ENCODE measurements around the gene SHC3.

SHC3 gene

DNA sequence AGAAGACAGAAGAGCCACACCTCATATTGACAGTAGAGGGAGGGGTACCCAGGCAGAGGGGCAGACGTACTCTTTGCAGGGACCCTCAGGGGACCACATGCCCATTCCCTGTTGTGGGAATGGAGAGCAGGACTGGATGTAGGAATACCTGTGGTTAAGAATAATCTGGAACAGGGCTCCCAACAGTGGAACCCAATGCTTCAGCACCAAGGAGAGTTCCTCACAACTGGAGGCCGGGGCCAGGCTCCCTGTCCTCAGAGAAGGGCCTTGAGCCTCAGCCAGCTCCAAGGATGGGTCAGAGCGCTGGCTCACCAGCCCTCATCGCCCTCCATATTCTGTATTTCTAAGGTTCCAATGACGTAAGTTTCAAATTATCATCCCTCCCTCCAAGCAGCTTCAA is 7.4 kb upstream of the SHC3 start:
- DNase-seq (ENCODE audit: low read depth): no peak

DNA sequence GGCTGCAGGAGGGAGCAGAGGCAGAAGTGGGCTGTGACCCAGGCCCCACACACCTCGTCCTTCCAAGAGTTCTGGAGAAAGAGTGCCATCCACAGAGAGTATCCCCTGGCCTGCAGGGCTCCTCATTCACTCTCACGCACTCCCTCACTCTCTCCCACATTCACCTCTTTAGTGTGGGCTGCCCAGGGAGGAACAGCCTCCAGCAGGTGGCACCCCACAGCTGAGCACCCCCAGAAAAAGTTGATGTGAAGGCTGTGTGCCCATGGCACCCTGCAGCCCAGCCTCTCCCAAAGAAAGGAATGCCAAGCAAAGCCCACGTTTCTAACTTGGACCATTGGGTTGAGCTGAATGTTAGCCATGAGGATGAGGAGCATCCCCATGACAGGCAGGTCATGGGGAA is 4.5 kb upstream of the SHC3 start:
- no peak for DNase-seq (ENCODE audit: low read depth)

DNA sequence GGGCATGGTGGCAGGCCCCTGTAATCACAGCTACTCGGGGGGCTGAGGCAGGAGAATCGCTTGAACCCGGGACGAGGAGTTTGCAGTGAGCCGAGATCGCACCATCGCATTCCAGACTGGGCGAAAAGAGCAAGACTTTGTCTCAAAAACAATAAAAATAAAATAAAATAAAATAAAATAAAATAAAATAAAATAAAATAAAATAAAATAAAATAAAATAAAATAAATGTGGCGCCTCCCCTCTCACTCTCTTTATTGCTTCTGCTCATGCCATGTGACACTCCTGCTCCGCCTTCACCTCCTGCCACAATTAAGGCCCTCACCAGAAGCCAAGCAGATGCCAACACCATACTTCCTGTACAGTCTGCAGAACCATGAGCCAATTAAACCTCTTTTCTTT is 3.8 kb upstream of the SHC3 start:
- no peak for DNase-seq (ENCODE audit: low read depth)

DNA sequence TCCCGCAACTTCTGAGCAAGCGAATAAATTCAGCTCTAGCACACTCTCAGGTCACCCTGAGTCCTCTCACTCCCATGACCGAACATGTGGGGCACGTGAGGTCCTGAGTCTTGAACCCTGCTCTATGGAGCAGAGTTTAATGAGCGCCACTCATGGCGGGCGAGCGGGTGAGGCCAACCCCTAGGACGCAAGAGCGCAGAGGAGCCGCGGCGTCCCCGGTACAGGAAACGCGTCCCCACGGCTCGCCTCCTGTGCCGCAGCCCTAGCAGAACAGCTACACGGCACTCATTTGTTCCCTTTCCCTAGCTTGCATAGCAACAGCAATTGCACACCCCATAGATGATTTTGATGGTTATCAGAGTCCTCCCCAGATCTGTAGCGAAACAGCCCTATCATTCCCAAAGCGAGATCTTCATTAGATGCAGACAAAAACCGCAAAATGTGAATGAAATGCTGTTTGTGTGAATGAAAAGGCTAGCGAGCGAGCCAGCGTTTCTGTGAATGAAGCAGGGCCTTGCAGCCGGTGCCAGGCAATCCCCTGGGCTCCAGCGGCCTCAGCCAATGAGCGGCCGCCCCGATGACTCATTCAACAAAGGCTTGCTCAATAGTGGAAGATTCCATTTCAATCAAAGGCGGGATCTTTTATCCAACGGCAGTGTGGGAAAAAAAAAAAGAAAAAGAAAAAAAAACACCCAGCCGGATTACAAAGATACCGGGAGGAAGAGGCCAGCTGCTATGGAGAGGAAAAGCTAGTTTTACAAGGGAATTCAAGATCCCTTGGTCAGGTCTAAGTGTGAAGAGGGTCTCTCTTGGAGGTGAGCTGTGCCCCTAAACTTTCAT is 1.5 kb upstream of the SHC3 start:
- DNase-seq (ENCODE audit: low read depth): peak; percentile 83

DNA sequence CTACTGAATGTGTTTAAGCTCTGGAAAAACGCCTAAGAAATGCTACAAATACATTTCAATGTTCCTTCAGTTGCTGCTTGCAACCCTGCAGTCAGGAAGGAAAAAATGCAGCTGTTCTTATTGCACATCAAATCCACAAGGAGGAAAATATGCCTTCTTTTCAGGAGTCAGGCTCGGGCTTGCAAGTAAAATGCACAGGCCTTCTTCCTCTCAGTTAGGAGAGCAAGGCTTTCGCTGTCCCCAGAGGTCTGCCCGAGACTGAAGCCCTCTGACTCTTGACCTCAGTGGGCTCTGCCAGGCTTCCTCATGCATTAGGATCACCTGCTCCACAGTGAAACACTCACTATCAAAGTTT is 899 bp upstream of the SHC3 start:
- peak; percentile 13 for DNase-seq (ENCODE audit: low read depth)

DNA sequence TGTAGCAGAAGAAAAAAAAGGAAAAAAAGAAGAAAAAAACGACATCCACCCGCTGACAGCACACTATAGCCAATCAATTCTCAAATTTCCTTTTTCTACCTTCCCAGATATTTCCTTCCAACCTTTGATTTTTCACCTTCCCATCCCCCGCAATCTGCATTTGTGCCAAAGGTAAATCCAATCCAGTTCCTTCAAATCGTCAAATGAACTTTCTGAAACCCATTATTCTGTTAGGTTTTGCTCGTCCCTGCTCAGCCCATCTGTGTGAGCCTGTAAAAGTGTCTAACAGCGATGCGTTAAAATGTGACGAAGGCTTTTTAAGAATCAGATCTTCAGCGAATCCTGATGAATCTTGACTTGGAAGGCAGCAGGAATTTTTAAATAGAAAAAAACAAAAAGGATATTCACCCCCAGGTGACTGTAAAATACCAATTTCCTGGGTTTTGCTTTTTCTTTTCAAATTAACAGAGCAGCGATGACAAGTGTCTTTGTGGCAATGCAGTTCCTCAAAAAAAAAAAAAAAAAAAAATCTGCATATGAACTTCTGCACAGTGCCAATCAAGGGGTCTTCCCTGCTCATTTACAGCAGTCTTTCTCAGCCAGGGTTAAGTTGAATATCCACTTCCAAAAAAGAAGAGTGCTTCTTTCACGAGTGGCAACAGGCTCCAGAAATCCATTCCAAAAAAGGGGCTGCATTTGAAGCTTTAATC is 367 bp upstream of the SHC3 start:
- DNase-seq (ENCODE audit: low read depth): no peak

DNA sequence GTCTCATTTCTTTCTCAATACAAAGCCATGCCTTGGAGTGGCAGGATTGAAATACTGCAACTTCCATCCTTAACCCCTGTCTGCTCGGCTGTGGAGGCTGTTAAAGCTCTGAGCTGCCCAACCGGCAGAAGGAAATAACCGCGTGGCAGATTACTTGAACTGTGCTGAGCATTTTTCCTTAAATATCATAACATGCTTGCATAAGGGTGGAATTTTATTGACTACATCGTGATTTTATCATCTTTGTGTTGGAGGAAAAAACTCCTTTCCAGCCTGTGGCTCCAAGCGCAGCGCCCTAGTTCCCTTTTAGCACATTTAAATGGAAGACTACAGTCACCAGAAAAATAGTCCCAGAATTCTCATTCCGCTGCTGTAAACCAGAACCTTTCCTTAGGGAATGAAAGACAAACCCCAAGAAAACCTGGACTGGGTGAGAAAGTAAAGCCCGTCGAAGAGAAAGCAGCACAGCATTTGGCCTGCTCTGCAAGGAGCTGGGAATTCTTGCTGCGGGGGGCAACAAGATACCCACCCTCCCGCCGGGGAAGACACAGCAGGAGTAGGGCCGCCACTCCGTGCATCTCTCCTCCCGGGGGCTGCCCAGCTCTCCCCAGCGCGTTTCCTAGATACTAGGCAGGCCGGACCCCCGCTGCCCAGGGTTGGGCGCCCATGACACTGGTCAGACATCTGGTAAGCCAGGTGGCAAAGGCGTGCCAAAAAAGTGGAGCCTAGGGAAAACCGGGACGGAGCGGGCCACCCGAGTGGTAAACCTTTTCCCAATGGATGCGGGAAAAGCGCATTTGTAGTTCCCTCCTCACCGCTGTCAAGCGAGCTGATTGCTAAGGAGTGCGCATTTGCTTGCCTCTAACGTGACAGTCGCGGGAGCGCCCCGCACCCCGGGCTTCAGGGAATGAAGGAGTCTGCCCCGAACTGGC is 1.3 kb downstream of the SHC3 start:
- DNase-seq (ENCODE audit: low read depth): no peak

DNA sequence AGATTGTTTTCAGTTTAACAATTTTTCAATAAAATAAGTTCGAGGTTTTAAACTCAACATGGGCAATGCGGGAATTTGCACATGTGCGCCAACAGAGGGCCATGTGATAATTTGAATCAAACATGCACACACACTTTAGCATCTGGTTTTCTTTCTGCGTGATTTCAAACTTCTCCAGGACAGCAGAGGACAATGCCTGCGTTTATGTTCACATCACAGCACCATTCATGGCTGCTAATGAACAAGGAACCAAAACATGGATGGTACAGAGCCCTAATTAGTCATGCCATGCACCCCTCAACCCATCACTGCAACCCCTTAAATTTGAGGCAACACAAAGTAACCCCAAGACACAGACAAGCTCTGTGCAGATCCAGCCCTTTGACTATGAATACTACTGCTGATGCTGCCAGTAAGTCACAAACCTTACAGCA is 2.8 kb downstream of the SHC3 start:
- no peak for DNase-seq (ENCODE audit: low read depth)

DNA sequence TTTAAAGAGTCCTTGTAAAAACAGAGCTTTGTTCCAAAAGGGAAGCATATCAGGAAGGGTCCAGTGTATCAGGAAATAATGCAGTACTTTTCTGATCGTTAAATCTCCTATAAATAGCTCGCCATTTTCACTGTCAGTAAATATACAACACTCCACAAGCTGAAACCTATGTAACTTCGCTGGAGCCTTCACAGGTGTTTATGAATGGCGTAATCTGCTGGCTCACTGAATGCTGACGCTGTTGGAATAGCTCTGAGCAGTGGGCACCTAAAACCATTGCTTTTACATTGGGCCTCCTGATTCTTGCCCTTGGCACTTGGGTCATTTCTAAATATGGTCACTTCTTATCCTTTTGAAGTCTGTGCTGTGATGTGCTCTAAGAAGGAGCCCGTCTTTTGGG is 4.3 kb downstream of the SHC3 start:
- DNase-seq (ENCODE audit: low read depth): no peak

DNA sequence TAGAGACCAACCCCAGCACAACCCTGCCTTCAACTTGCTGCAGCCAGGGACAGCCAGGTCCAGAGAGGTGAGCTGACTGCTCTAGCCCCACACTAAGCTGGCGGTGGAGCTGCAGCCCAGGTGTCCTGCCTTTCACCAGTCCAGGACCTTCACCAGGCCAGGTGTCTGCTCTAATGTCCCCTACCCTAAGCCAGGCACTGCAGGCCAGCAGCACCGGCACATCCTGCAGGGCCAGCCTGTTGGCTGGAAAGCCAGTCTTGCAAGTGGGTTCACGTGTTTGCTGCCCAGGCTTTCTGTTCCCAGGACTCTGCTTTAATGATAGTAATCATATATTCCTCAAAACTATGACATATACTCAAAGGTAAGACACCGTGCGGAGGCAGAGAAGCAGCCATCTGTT is 5.5 kb downstream of the SHC3 start:
- DNase-seq (ENCODE audit: low read depth): no peak

DNA sequence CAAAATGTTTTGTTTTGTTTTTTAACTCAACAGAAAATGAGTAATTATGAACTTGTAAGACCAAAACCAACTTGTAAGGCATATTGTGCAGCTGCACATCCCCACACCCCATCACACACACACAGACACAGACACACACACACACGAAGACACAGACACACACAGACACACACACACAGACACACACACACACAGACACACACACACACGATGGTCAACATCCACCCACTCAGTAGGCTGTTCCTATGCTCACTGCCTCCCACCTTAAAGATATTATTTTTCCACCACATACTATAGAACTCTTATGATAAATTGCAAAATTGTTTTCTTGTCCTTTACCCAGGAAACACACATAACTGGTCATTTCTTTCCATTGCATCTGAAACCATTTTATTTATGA is 6.2 kb downstream of the SHC3 start:
- no peak for DNase-seq (ENCODE audit: low read depth)

DNA sequence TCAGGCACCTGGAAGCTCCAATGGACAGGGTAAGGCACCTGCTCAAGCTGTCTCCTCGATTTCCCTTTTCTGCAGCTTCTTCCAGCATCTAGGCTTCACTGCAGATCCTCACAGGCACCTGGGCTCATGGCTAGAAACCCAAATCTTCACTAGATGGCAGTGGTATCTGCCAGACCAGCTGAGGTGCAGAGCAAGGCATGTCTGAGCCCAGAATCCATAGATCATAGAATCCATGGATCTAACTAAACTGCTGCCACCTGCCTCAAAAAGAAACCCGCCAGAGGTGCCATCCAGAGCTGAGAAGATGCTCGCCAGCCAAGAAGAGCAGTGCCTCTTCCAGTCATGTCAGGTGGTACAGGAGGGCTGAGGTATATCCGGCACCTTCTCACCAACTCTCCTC is 6.9 kb downstream of the SHC3 start:
- DNase-seq (ENCODE audit: low read depth): no peak

DNA sequence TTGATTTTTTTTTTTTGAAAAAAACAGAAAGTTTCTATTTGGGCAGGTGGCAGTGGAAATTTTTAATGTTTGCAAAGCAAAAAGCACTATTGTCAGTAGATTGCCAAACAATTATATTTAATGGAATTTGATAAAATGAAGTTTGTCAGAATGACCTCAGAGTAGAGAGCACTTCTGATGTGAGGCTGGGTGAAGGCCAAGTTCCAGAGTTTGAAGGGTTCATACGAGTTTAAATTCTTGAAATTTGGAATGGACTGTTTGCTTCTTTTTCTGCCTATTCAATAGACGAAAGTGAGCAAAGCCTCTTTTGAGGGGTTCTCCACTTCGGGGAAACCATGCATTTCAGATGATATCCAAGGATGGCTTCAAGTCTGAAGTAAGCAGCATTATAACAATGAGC is 7.4 kb downstream of the SHC3 start:
- DNase-seq (ENCODE audit: low read depth): no peak

DNA sequence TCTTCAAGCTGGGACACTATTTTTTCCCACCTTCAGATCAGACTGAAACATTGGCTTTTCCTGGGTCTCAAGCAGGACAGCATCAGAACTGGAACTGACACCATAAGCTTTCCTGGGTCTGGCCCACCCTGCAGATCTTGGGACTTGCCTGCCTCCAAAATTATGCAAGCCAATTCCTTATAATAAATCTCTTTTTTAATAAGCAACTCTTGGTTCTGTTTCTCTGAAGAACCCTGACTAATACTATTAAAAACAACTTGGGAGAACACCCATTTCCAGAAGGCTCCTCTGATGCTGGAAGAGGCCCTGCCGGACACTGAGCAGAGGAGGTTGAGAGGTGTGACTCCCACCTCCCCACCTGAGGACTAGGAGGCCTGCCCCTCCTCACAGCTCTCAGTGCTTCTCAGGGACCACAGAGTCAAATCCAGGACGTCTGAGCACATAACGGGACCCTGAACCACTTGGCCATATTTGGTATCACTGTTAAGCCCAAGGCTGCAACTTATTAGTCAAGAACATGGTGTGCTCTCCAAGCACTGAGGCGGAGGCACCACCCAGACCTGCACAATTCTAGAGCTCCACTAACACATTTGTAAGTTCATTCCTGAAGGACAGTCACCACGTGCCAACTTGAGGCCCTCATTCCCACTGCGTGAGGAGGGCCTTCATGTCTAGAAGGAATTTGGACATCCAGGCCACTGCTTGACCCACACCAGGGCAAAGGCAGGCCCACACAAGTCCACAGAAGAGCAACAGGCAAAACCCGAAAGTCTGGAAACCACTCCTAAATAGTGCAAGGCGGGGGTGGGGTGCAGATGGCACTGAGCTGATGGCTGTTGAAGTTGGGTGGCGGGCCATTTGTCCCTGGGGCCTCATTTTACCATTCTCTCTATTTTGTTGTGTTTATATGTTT is 9.5 kb downstream of the SHC3 start:
- no peak for DNase-seq (ENCODE audit: low read depth)

DNA sequence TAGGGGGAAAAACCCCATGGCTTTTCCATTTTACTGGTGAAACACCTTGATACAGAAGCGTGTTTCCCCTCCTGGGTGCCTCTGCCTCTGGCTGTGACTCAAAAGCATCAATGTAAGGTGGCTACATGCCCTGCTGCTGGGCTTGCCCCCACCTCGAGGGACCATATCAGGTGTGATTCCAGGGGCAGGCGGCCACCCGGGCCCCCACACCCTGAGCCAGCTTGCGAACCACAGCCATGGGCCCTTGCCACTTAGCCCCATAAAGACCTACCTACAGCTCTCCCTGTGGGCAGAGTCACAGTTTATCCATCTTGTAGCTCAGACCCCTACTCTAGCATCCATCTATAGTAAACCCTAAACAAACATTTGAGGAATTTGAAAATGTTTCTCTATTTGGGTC is 10.8 kb downstream of the SHC3 start:
- DNase-seq (ENCODE audit: low read depth): no peak

DNA sequence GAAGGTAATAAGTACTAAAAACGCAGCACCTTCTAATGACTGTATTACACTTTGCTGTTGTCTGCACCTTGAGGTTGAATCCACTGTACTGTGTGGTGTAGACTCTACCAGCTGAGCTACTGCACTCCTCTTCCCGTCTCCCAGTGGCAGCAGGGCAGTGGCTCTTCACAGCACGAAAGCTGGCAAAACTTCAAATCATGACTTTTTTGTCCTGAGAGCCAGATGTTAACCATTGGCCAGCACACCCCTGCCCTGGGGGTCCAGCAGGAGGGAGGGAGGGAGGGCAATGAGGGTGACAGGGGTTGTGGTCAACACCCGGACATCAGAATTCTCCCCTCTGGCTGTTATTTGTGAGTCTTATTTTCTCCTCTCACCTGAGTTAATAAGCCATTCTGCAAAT is 11.8 kb downstream of the SHC3 start:
- no peak for DNase-seq (ENCODE audit: low read depth)

DNA sequence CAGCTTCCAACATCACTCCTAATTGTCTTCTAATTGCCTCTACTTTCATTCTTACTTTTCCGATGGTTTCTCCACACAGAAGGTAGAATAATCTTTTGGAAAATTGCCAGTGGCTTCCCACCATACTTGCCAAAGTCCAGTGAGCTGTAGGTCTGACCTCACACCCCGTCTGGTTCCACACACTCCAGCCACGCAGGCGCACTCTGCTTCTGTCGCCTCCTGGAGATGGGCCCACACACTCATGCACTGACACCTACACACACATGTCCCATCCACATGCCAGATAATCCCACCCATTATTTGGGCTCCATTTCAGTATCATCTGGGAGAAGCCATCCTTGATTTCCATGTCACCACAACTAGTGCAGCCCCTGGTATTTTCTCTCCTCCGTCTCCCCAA is 12.7 kb downstream of the SHC3 start:
- DNase-seq (ENCODE audit: low read depth): no peak

DNA sequence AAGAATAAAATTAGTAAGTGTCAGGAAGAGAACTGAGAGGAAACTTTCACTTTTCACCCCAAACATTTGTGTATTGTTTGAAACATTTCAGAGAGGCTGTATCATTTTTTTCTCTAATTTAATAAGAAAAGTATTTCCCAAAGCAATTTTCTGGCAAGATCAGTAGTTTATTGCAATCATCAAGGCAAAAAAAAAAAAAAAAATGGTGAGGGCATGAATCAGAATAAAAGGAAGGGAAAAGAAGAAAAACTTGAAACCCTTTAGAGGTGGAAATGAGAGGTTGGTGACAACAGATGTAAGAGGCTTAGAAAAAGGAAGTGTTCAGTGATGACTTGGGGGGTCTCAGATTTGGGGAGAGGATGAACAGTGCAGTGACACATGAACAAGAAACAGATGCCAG is 13.3 kb downstream of the SHC3 start:
- no peak for DNase-seq (ENCODE audit: low read depth)

DNA sequence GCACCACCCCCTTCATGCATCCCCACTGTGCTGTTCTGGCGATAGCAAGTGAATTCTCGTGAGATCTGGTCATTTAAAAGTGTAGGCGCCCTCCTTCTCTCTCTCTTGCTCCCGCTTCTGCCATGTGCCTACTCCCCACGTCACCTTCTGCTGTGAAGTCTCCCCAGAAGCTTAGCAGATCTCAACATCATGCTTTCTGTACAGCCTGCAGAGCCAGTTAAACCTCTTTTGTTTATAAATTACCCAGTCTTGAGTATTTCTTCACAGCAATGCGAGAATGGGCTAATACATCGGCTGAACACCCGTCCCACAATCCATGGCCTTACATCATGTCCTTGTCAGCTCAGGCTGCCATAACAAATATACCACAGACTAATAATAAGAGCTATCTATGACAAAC is 17.4 kb downstream of the SHC3 start:
- DNase-seq (ENCODE audit: low read depth): no peak

DNA sequence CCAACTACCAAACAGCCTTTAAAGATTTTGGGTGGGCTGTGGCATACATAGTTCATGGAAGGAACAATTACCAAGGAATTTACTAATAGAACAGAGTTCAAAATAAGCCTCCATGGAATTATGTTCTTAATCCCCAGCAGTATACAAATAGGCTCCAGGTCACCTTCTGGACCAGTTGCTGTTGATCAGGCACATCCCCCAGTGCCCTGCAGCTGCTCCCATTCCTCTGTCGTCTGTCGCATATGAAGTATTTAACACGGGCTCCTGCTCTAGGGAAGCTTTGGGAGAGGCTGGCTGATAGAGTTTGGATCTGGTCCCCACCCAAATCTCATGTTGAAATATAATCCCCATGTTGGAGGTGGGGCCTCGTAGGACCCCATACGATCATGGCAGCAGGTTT is 17.8 kb downstream of the SHC3 start:
- no peak for DNase-seq (ENCODE audit: low read depth)

DNA sequence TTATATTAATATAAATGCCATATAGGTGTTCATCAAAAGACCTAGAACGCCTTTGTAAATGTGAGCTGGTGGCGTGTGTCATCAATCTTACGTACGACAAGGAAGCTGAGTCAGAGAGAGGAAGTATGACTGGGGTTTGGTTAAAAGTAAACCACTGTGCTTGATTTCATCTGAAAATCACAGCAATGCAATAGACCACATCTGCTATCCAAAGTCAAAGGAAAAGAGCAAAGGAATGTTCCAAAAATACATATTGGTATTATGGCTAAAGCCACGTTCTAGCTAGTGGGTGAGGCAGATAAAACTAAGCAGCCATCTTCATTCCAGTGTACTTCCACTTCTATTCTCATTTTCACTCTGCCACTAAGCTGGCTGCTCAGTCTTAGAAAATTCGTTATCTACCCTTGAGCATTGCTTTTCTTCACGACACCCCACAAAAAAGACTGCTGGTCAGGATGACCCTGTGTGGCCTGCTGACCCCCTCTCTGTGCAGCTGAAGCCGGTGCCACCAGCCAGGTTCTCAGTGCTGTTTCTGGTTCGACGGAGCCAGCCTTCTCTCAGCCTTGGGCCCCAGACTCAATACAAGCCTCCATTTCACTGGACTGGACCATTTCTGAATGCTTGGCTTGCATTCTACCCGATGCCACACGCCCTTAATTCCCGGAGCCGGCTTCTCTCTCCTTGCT is 23.8 kb downstream of the SHC3 start:
- peak; percentile 87 for DNase-seq (ENCODE audit: low read depth)
